Suppressor macrophage treated with lipopolysaccharide for 4 hours (primary cell): ENCODE results near the gene CRTAP.
"Not testable (repeated sequence)": the region's sequence is repeated elsewhere in the genome, so short reads cannot be mapped to it uniquely, and the experiment has no call there.

Experiments used
- DNase-seq: peaks from one replicate; pipeline ENCODE4 v3.0.0-alpha.2; 2020

The CRTAP gene

GRCh38 chr3:33181641-33182040 lies 67.8 kb downstream of the CRTAP start:
- DNase-seq = not testable (repeated sequence)

- DNase-seq = no peak
Observed at GRCh38 chr3:33184863-33185262, 71.0 kb downstream of the CRTAP start.

- DNase-seq = no peak
Observed at GRCh38 chr3:33186524-33187367, 72.9 kb downstream of the CRTAP start.

- no peak for DNase-seq
Observed at GRCh38 chr3:33187368-33187634, 73.5 kb downstream of the CRTAP start.

- DNase-seq = no peak
Observed at GRCh38 chr3:33194303-33194702, 80.5 kb downstream of the CRTAP start.

GRCh38 chr3:33196538-33196937 lies 82.7 kb downstream of the CRTAP start:
- no peak for DNase-seq
